HG02610 (cell line): ENCODE measurements around the gene KLHDC9.
"Not testable (repeated sequence)": the region's sequence is repeated elsewhere in the genome, so short reads cannot be mapped to it uniquely, and the experiment has no call there.

Experiments
- ATAC-seq: cut with Tn5 transposase; IDR thresholded peaks from one replicate; pipeline ENCODE4 v1.9.1; 2021; ENCODE audit warnings: mild to moderate bottlenecking, moderate library complexity; ENCODE audit not compliant: unreplicated experiment

KLHDC9 gene

DNA sequence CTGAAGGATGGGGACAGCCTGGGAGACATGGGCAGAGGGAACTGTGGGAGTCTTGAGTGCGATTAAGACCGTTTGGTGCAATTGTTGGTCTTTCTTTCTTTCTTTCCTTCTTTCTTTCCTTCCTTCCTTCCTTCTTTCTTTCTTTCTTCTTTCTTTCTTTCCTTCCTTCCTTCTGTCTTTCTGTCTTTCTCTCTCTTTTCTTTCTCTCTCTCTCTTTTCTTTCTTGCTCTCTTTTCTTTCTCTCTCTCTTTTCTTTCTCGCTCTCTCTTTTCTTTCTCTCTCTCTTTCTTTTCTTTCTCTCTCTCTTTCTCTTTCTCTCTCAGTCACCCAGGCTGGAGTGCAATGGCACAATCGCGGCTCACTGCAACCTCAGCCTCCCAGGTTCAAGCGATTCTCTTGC, 2.9 kb upstream of the KLHDC9 start:
- no peak for ATAC-seq

- ATAC-seq, result peak; percentile 43
Observed at GRCh38 chr1:161096015-161096414, 2.1 kb upstream of the KLHDC9 start.

- no peak for ATAC-seq
Observed at GRCh38 chr1:161096530-161096929, 1.6 kb upstream of the KLHDC9 start.

- ATAC-seq, result no peak
Observed at GRCh38 chr1:161099090-161099802, 1.1 kb downstream of the KLHDC9 start.

- no peak for ATAC-seq
Observed at GRCh38 chr1:161100556-161100955, 2.4 kb downstream of the KLHDC9 start.

- ATAC-seq, result no peak
Observed at GRCh38 chr1:161106431-161106830, 8.3 kb downstream of the KLHDC9 start.

DNA sequence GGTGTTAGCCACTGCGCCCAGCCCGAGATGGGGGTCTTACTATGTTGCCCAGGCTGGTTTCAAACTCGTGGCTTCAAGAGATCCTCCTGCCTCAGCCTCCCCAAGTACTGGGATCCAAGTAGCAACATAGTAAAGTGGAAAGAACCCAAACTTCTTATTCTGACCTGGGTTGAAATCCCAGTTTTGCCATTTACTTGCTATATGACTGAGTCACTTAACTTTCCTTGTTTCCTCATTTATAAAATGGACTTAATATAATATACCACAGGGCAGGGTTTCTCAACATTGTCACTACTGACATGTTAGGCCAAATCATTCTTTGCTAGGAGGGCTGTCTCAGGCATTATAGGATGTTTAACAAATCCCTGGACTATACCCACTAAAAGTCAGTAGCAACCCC, 13.0 kb downstream of the KLHDC9 start:
- ATAC-seq, result no peak

GRCh38 chr1:161111527-161111926, 13.4 kb downstream of the KLHDC9 start:
- ATAC-seq, result no peak

- no peak for ATAC-seq
Observed at GRCh38 chr1:161113915-161114314, 15.8 kb downstream of the KLHDC9 start.

- no peak for ATAC-seq
Observed at GRCh38 chr1:161114556-161114955, 16.4 kb downstream of the KLHDC9 start.

GRCh38 chr1:161115132-161115711, 17.1 kb downstream of the KLHDC9 start:
- ATAC-seq, result no peak

DNA sequence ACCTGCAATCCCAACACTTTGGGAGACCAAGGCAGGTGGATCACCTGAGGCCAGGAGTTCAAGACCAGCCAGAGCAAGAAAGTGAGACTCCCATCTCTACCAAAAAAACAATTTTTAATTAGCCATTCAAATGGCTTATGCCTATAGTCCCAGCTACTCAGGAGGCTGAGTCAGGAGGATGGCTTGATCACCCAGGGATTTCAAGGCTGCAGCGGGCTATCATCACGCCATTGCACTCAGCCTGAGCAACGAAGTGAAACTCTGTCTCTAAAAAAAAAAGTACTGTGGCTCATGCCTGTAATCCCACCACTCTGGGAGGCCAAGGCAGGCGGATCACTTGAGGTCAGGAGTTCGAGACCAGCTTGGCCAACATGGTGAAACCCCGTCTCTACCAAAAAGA, 17.8 kb downstream of the KLHDC9 start:
- not testable (repeated sequence) for ATAC-seq

GRCh38 chr1:161117759-161118581, 19.8 kb downstream of the KLHDC9 start, which contains the start of the genes NIT1 and PFDN2:
TSS of gene NIT1 (plus strand) at chr1:161118105. CDS start at chr1:161118177, 72 bp downstream.
TSS of gene PFDN2 (minus strand) at chr1:161118037. CDS start at chr1:161118026, 11 bp downstream.
- ATAC-seq, result peak; percentile 80

- peak; percentile 42 for ATAC-seq
Observed at GRCh38 chr1:161119092-161119903, 21.1 kb downstream of the KLHDC9 start.

DNA sequence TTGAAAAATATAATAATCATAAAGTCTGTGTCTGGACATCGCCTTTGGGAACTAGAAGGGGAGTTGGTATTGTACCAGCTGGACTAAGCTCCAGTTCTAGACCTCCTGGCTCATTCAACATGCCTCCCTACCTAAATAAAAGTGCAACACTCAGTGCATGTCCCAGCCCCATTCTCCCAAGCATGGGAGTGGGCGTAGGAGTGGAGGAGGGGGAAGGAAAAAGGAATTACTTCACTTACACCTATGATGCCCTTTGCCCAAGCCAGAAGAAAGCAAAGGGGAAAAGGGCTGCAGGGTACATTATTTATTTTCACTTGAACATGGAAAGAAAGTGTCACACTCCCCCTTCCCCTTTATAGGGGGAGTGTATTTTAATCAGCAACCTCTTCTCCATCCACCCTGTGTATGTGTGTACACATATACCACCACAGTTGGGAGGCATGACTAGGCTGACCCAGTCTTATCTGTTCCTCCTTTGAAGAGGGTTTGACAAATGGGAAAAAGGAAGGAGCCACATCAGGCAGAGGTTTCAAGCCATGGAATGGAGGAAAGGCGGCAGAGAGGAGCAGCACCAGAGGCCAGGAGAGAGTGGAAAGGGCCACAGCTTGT, 23.0 kb downstream of the KLHDC9 start:
- ATAC-seq, result no peak

DNA sequence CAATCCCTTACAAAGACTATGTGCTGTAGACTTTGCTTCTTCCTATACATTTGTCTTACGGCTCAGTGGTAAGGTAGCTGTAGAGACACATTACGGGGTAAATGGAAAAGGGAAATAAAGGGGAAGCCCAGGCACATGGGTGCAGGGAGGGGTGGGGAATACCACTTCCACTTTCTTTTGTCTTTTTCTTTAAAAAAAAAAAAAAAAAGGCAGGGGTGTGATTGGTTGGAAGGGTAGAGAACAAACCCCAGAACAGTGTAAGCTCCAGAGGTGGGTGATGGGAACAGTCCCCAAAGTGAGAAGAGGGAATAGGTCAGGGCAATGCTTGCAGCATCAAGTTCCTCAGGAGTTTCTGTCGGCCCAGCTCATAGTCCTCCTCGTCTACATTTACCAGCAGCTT, 23.7 kb downstream of the KLHDC9 start:
- no peak for ATAC-seq

DNA sequence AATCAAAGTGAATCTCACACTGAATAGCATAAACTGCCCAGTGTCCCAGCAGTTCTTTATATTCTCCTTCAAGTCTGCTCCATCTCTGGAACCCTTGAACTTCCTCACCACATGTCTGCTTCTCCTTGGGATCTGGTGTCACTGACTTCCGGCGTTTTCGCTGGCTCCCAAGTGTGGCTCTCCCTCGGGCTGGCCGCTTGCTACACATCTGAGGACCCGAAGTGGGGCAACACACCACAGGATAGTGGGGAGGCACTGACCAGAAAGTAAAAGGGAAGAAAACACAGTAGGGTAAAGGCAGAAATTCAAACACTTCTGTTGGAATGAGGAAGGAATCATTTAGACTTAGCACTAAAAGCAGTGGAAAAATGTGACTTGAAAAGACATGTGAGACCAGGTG, 24.8 kb downstream of the KLHDC9 start:
- no peak for ATAC-seq

DNA sequence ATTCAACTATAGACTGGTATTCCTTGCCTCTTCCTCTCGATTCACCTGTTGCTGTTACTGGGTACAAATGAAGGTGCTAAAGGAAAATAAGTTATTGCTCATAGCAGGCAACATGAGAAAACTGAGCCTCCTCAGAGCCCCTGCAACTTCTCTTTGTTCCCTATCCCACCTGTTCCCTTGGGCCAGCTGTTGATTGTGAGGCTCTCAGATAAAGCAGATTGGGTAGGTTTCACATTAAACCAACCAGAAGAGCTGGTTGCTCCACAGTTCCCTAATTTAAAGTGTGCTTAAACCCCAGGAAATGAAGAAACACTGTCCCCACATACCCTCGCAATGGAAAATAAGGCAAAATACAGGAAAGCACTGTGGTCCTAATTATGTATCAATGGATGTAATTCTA, 29.5 kb downstream of the KLHDC9 start:
- ATAC-seq, result no peak

- no peak for ATAC-seq
Observed at GRCh38 chr1:161128591-161129420, 30.6 kb downstream of the KLHDC9 start.

DNA sequence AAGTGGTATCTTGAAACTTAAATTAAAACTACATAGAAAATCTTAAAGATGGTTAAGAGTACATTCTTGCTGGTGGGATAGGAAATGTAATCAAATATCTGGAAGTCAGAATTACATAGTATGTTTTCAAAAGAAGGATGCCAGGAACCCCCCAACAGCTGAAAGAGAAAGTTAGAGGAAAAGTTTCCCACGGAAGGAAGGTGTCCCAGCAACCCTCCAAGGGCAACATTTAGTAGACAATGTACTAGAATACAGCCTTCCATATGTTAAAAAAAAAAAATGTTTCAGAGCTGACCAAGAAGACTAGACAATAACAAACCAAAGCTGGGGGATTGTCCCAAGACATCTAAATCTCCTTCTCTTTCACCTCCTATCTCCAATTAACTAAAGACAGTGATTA, 32.1 kb downstream of the KLHDC9 start:
- ATAC-seq, result no peak
